PFSK-1 (cell line): ENCODE data around the gene RAD9B.

Experiments
- POLR2AphosphoS5 ChIP-seq: IDR thresholded peaks from 2 replicates; pipeline ENCODE4 v1.6.1; 2012; ENCODE audit warnings: low read depth, mild to moderate bottlenecking, control low read depth, low read length, moderate library complexity
- REST ChIP-seq, 2 experiments: IDR thresholded peaks; 2 replicates each; pipeline versions ENCODE4 v1.6.1 to v1.8.0; 2011 to 2012; ENCODE audit warnings: low read depth in 2 of 2, low read length in 2 of 2, control low read depth in 1 of 2, inconsistent platforms in 1 of 2, mild to moderate bottlenecking in 1 of 2, moderate library complexity in 1 of 2; ENCODE audit not compliant: insufficient read depth in 1 of 2
- TAF1 ChIP-seq: IDR thresholded peaks from 2 replicates; pipeline ENCODE4 v1.6.1; 2012; ENCODE audit warnings: low read length, control low read depth, borderline replicate concordance; ENCODE audit not compliant: insufficient read depth

GRCh38 chr12:110538869-110539622 lies 36.9 kb downstream of the RAD9B start:
- TF ChIP-seq REST (IDR thresholded peaks at IDR 0.05; ENCODE audit: insufficient read depth in 1 of 2, low read depth in 2 of 2, low read length in 2 of 2) (no peak), POLR2AphosphoS5 (no peak), TAF1 (no peak)
